A549 (cell line): ENCODE results near the gene TSTD1. TPM values are rescaled to one million over a fixed set of nuclear protein-coding genes. Genes with fewer than 3 reads are reported as not detected.

ENCODE experiments used
- ATAC-seq, 2 experiments: fragments of 200-7000 bp in 1 of 2; fragments of >200 bp in 1 of 2; cut with Nextera tagmentation in 1 of 2; cut with Tn5 transposase in 1 of 2; 3 replicates each; pipeline versions ENCODE4 v1.8.0 to v1.9.1; 2018 to 2020; ENCODE audit warnings: mild to moderate bottlenecking in 1 of 2, moderate library complexity in 1 of 2
- CTCF ChIA-PET: fragments of 300-600 bp; sonication (Branson Sonifier 250); formaldehyde crosslinking; extraction: SDS; loops from one replicate; lab custom pipeline; 2021; ENCODE audit warnings: antibody characterized with exemption, inconsistent platforms; lab: Yijun Ruan, JAX
- POLR2A ChIA-PET: fragments of 350-600 bp; formaldehyde crosslinking; extraction: SDS; loops from one replicate; lab custom pipeline; 2021; ENCODE audit warnings: antibody characterized with exemption, inconsistent platforms; lab: Yijun Ruan, JAX
- DNase-seq, 2 experiments: peaks; one replicate each; pipeline versions ENCODE4 v3.0.0 to v3.0.0-alpha.2; 2011 to 2016; ENCODE audit warnings: low read depth in 1 of 2, low spot score in 1 of 2
- FAIRE-seq: peaks from 2 replicates; lab custom pipeline; 2011; peaks lifted over from hg19 to GRCh38; lab: Jason Lieb, UNC
- H3K27ac ChIP-seq, 2 experiments: fragments of >200 bp; sonication (Bioruptor Twin); formaldehyde crosslinking; 3 replicates each; pipeline ENCODE4 v1.5.1; 2016 to 2017
- H3K4me1 ChIP-seq: fragments of >200 bp; sonication (Bioruptor Twin); formaldehyde crosslinking; 3 replicates; pipeline ENCODE4 v1.6.1; 2016
- H3K4me2 ChIP-seq: fragments of >200 bp; sonication (Bioruptor Twin); formaldehyde crosslinking; 3 replicates; pipeline ENCODE4 v1.6.1; 2016
- H3K4me3 ChIP-seq: fragments of >200 bp; sonication (Bioruptor Twin); formaldehyde crosslinking; 3 replicates; pipeline ENCODE4 v1.5.1; 2016
- H3K9me3 ChIP-seq: fragments of >200 bp; sonication (Bioruptor Twin); formaldehyde crosslinking; 3 replicates; pipeline ENCODE4 v1.6.1; 2016
- EHMT2 ChIP-seq: fragments of 200-600 bp; sonication (generic); IDR thresholded peaks from 2 replicates; pipeline ENCODE4 v1.6.1; 2016; ENCODE audit warnings: antibody characterized with exemption, low read depth, mild to moderate bottlenecking, moderate library complexity
- EP300 ChIP-seq, 2 experiments: fragments of >200 bp; sonication (Bioruptor Twin); formaldehyde crosslinking; IDR thresholded peaks; 2 replicates in 1 of 2; 3 replicates in 1 of 2; pipeline ENCODE4 v1.6.1; 2016 to 2017
- FOSL2 ChIP-seq, 2 experiments: fragments of 450-650 bp in 1 of 2; fragments of >200 bp in 1 of 2; sonication (Bioruptor Twin) in 1 of 2; formaldehyde crosslinking; IDR thresholded peaks; 2 replicates each; pipeline versions ENCODE4 v1.5.0 to v1.6.1; 2016 to 2020; ENCODE audit warnings: mild to moderate bottlenecking in 1 of 2, moderate library complexity in 1 of 2
- HOXA7 ChIP-seq: fragments of 250-450 bp; sonication (Bioruptor Pico); IDR thresholded peaks from 2 replicates; pipeline ENCODE4 v1.5.0; 2020; ENCODE audit warnings: mild to moderate bottlenecking, moderate library complexity
- JUNB ChIP-seq: fragments of >200 bp; sonication (Bioruptor Twin); formaldehyde crosslinking; IDR thresholded peaks from 2 replicates; pipeline ENCODE4 v1.6.1; 2016
- KDM1A ChIP-seq: fragments of 200-600 bp; sonication (generic); IDR thresholded peaks from 2 replicates; pipeline ENCODE4 v1.6.1; 2016; ENCODE audit warnings: low read depth, mild to moderate bottlenecking
- MAFK ChIP-seq: fragments of 450-650 bp; IDR thresholded peaks from 2 replicates; pipeline ENCODE4 v1.6.1; 2014; ENCODE audit not compliant: partially characterized antibody
- NPAS2 ChIP-seq: fragments of 250-450 bp; sonication (Bioruptor Pico); IDR thresholded peaks from 2 replicates; pipeline ENCODE4 v1.8.0; 2022; ENCODE audit warnings: mild to moderate bottlenecking, moderate library complexity, borderline replicate concordance
- PHF8 ChIP-seq: fragments of 200-600 bp; sonication (generic); IDR thresholded peaks from 2 replicates; pipeline ENCODE4 v1.6.1; 2016; ENCODE audit warnings: low read depth, mild to moderate bottlenecking, antibody characterized with exemption, moderate library complexity, borderline replicate concordance
- RAD21 ChIP-seq, 2 experiments: fragments of >200 bp in 1 of 2; sonication (Bioruptor Twin) in 1 of 2; formaldehyde crosslinking in 1 of 2; IDR thresholded peaks in 1 of 2; conservative IDR thresholded peaks in 1 of 2; 2 replicates in 1 of 2; 3 replicates in 1 of 2; pipeline ENCODE4 v1.6.1; 2012 to 2018; ENCODE audit warnings: inconsistent platforms in 1 of 2
- RARB ChIP-seq: fragments of 250-450 bp; sonication (Bioruptor Pico); IDR thresholded peaks from 2 replicates; pipeline ENCODE4 v1.8.0; 2021; ENCODE audit warnings: mild to moderate bottlenecking, moderate library complexity
- RFX5 ChIP-seq: fragments of 450-650 bp; IDR thresholded peaks from 2 replicates; pipeline ENCODE4 v1.7.1; 2014; ENCODE audit warnings: antibody characterized with exemption, mild to moderate bottlenecking, moderate library complexity
- SREBF2 ChIP-seq: fragments of 450-650 bp; IDR thresholded peaks from 2 replicates; pipeline ENCODE4 v1.6.1; 2014; ENCODE audit warnings: mild to moderate bottlenecking, moderate library complexity
- TP53 ChIP-seq: fragments of 250-450 bp; sonication (Bioruptor Pico); IDR thresholded peaks from 2 replicates; pipeline ENCODE4 v1.5.0; 2021; ENCODE audit warnings: mild to moderate bottlenecking, moderate library complexity
- ZFP36 ChIP-seq: fragments of 450-650 bp; IDR thresholded peaks from 2 replicates; pipeline ENCODE4 v1.6.1; 2014; ENCODE audit warnings: borderline replicate concordance; ENCODE audit not compliant: partially characterized antibody
- ZNF302 ChIP-seq: fragments of 250-450 bp; sonication (Bioruptor Pico); IDR thresholded peaks from 2 replicates; pipeline ENCODE4 v1.9.0; 2021; ENCODE audit warnings: inconsistent platforms, mild to moderate bottlenecking, moderate library complexity
- ZSCAN20 ChIP-seq: fragments of 250-450 bp; sonication (Bioruptor Pico); IDR thresholded peaks from 2 replicates; pipeline ENCODE4 v1.8.0; 2022; ENCODE audit warnings: mild to moderate bottlenecking, moderate library complexity
- WGBS: methylation state at CpG from one replicate; pipeline ENCODE4 v1.1.6; 2017; ENCODE audit errors: missing lambda C conversion rate; 5-methylcytosine and 5-hydroxymethylcytosine counted together
- polyA plus RNA-seq, 4 experiments: library from polyadenylated mRNA; depleted of rRNA in 3 of 4; stranded (reverse); fragments of >200 nt; fragmentation: RNase III in 1 of 4; extraction: RNeasy Plus Mini Kit Qiagen cat#74134 plus additional on column Dnase treatment in 1 of 4; gene quantifications; 2 replicates in 3 of 4; 3 replicates in 1 of 4; pipeline ENCODE4 v1.2.3, GENCODE V29; 2011 to 2017
- TF ChIP-seq, protein P1 (sequence below): fragments of 250-450 bp; sonication (Bioruptor Pico); IDR thresholded peaks from 2 replicates; pipeline ENCODE4 v1.5.0; 2020; ENCODE audit warnings: low read depth, mild to moderate bottlenecking, moderate library complexity
- TF ChIP-seq, protein P2 (sequence below): fragments of >200 bp; sonication (Bioruptor Twin); formaldehyde crosslinking; IDR thresholded peaks from 3 replicates; pipeline ENCODE4 v1.6.1; 2016
- TF ChIP-seq, protein P3 (sequence below): IDR thresholded peaks from 2 replicates; pipeline ENCODE4 v1.6.1; 2012; ENCODE audit warnings: low read depth, borderline replicate concordance
- TF ChIP-seq, protein P4 (sequence below): fragments of 450-650 bp; IDR thresholded peaks from 2 replicates; pipeline ENCODE4 v1.6.1; 2014; ENCODE audit warnings: antibody characterized with exemption

The TSTD1 gene
- polyA plus RNA-seq, 2 of the 4 experiments (the other 2 are of a cell fraction): 0.17 TPM; not detected in 1

DNA sequence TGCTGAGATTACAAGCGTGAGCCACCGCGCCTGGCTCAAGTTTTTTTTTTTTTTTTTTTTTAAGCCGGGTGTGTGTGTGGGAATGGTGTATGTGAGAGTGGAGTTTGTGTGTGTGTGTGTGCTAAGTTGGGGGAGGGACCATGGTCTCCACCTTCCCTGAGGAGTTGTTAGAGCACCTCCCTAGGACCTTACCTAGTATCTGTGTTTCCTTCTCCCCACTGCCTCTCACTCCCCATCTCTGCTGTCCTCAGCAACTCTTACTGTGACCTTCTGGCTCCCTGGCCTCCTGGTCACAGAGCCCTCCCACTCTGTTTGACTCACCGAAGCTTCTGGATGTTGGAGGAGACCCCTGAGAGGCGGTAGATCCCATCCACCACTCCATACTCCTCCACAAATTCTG lies 20.5 kb upstream of the TSTD1 start:
- no peak for TF ChIP-seq KDM1A
- no peak for TF ChIP-seq NPAS2 (CRISPR knock-in tag)
- TF ChIP-seq ZFP36: no peak
- TF ChIP-seq MAFK: no peak
- no peak for TF ChIP-seq RARB (CRISPR knock-in tag)
- no peak for TF ChIP-seq RFX5
- TF ChIP-seq, protein P1, sequence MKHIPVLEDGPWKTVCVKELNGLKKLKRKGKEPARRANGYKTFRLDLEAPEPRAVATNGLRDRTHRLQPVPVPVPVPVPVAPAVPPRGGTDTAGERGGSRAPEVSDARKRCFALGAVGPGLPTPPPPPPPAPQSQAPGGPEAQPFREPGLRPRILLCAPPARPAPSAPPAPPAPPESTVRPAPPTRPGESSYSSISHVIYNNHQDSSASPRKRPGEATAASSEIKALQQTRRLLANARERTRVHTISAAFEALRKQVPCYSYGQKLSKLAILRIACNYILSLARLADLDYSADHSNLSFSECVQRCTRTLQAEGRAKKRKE (CRISPR knock-in tag): no peak
- no peak for TF ChIP-seq ZNF302 (CRISPR knock-in tag)
- TF ChIP-seq EP300 (IDR thresholded peaks at IDR 0.05): no peak
- no peak for TF ChIP-seq ZSCAN20 (CRISPR knock-in tag)
- TF ChIP-seq TP53 (CRISPR knock-in tag): no peak
- TF ChIP-seq, protein P2, sequence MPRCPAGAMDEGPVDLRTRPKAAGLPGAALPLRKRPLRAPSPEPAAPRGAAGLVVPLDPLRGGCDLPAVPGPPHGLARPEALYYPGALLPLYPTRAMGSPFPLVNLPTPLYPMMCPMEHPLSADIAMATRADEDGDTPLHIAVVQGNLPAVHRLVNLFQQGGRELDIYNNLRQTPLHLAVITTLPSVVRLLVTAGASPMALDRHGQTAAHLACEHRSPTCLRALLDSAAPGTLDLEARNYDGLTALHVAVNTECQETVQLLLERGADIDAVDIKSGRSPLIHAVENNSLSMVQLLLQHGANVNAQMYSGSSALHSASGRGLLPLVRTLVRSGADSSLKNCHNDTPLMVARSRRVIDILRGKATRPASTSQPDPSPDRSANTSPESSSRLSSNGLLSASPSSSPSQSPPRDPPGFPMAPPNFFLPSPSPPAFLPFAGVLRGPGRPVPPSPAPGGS: no peak
- no peak for TF ChIP-seq SREBF2
- no peak for TF ChIP-seq FOSL2 (IDR thresholded peaks at IDR 0.05)
- no peak for TF ChIP-seq FOSL2 (CRISPR knock-in tag; IDR thresholded peaks at IDR 0.05)
- TF ChIP-seq PHF8: no peak
- no peak for TF ChIP-seq EHMT2
- no peak for TF ChIP-seq HOXA7 (CRISPR knock-in tag)
- no peak for TF ChIP-seq RAD21 (conservative IDR thresholded peaks at IDR 0.05 in 1 of 2, IDR thresholded peaks at IDR 0.05 in 1 of 2)
- TF ChIP-seq, protein P3, sequence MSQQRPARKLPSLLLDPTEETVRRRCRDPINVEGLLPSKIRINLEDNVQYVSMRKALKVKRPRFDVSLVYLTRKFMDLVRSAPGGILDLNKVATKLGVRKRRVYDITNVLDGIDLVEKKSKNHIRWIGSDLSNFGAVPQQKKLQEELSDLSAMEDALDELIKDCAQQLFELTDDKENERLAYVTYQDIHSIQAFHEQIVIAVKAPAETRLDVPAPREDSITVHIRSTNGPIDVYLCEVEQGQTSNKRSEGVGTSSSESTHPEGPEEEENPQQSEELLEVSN: no peak
- DNase-seq: no peak
- POLR2A ChIA-PET: interaction anchor here (1.1 kb wide), 1 partner anchor 14 kb away, joined by 5 read pairs; the partner anchor contains the start of gene USF1
- Histone ChIP-seq H3K4me1 (no peaks in the 10 kb centered on the region), H3K4me2 (no peak overlapping the region), H3K9me3 (no peaks in the 10 kb centered on the region), H3K27ac (no peak overlapping the region), H3K4me3 (no peak overlapping the region)
- FAIRE-seq: no peak
- CTCF ChIA-PET: interaction anchor here (0.6 to 4.8 kb wide), 8 partner anchors 11 to 241 kb away, joined by 3 to 35 read pairs (median 3); partner anchors contain the start of genes KLHDC9 and USF1
- WGBS: 79% methylated on average over 6 of the region's 6 CpGs
- peak in 1 of 2 experiments; percentile 28; a peak in 1 of 6 replicates for ATAC-seq

DNA sequence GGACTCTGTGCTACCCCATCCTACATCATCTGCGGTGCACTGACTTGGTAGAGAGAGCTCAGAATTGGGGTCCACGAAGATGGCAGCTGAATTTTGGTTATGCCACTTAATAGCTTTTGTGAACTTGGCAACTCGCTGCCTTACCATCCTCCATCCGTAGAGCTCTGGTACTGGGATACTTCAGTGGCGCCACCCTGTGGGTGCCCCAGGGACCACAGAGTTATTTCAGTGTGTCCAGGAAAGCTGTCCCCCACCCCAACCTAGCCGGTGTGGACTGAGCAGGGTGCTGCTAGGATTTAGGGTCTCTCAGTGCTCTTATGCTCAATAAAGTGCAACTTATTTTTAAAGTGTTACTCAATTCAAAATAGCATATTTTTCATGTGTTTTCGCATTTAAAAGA lies 16.0 kb upstream of the TSTD1 start:
- Histone ChIP-seq H3K4me2 (no peak overlapping the region), H3K4me3 (no peak overlapping the region), H3K27ac (no peak overlapping the region), H3K4me1 (no peaks in the 10 kb centered on the region), H3K9me3 (peaks cover 5% of the 10 kb centered on the region; the same call in 2 of the 3 replicates)
- POLR2A ChIA-PET: no interaction called here
- WGBS: 52% methylated on average over 7 of the region's 7 CpGs
- TF ChIP-seq PHF8: no peak
- TF ChIP-seq JUNB: no peak
- TF ChIP-seq, protein P4, sequence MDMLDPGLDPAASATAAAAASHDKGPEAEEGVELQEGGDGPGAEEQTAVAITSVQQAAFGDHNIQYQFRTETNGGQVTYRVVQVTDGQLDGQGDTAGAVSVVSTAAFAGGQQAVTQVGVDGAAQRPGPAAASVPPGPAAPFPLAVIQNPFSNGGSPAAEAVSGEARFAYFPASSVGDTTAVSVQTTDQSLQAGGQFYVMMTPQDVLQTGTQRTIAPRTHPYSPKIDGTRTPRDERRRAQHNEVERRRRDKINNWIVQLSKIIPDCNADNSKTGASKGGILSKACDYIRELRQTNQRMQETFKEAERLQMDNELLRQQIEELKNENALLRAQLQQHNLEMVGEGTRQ: no peak
- CTCF ChIA-PET: interaction anchor here (0.9 to 1.7 kb wide), 6 partner anchors 10 to 67 kb away, joined by 3 to 8 read pairs (median 4); partner anchors contain the start of gene KLHDC9
- no peak for DNase-seq
- no peak for ATAC-seq
- FAIRE-seq: no peak
